Hepatocyte (in vitro differentiated cells): Measurements from ENCODE around the gene SPTBN2. TPM values are rescaled to one million over a fixed set of nuclear protein-coding genes. Genes with fewer than 3 reads are reported as not detected.

Experiments
- DNase-seq: peaks from one replicate; pipeline ENCODE4 v3.0.0-alpha.2; 2016; ENCODE audit warnings: low spot score
- H2AFZ ChIP-seq: fragments of 200-600 bp; sonication (generic); 2 replicates; pipeline ENCODE4 v1.6.0; 2016; ENCODE audit warnings: antibody characterized with exemption, mild to moderate bottlenecking
- H3K27ac ChIP-seq: fragments of 200-600 bp; sonication (generic); 2 replicates; pipeline ENCODE4 v1.5.1; 2016; ENCODE audit warnings: mild to moderate bottlenecking
- H3K27me3 ChIP-seq: fragments of 200-600 bp; sonication (generic); 2 replicates; pipeline ENCODE4 v1.6.1; 2016
- H3K36me3 ChIP-seq: fragments of 200-600 bp; sonication (generic); replicated peaks from 2 replicates; pipeline ENCODE4 v1.5.1; 2016; ENCODE audit warnings: low read depth; ENCODE audit not compliant: insufficient read depth
- H3K4me1 ChIP-seq: fragments of 200-600 bp; sonication (generic); 2 replicates; pipeline ENCODE4 v1.5.1; 2016; ENCODE audit warnings: mild to moderate bottlenecking, moderate library complexity; ENCODE audit not compliant: insufficient read depth
- H3K4me2 ChIP-seq: fragments of 200-600 bp; sonication (generic); 2 replicates; pipeline ENCODE4 v1.6.0; 2016
- H3K4me3 ChIP-seq: fragments of 200-600 bp; sonication (generic); 2 replicates; pipeline ENCODE4 v1.5.1; 2016; ENCODE audit warnings: mild to moderate bottlenecking
- H3K79me2 ChIP-seq: fragments of 200-600 bp; sonication (generic); 2 replicates; pipeline ENCODE4 v1.6.0; 2017; ENCODE audit warnings: mild to moderate bottlenecking
- H3K9me2 ChIP-seq: fragments of 200-600 bp; sonication (generic); replicated peaks from 2 replicates; pipeline ENCODE4 v1.6.0; 2017; ENCODE audit warnings: mild to moderate bottlenecking; ENCODE audit not compliant: insufficient read depth
- H3K9me3 ChIP-seq: fragments of 200-600 bp; sonication (generic); 2 replicates; pipeline ENCODE4 v1.5.1; 2016; ENCODE audit warnings: low read depth, mild to moderate bottlenecking
- H4K20me1 ChIP-seq: fragments of 200-600 bp; sonication (generic); 2 replicates; pipeline ENCODE4 v1.6.0; 2016; ENCODE audit warnings: mild to moderate bottlenecking; ENCODE audit not compliant: insufficient read depth, poor library complexity, severe bottlenecking
- EZH2 ChIP-seq: fragments of 200-600 bp; sonication (generic); IDR thresholded peaks from 2 replicates; pipeline ENCODE4 v1.6.1; 2016; ENCODE audit warnings: antibody characterized with exemption, mild to moderate bottlenecking, borderline replicate concordance
- EZH2phosphoT487 ChIP-seq: fragments of 200-600 bp; sonication (generic); IDR thresholded peaks from one replicate; pipeline ENCODE4 v1.6.1; 2018; ENCODE audit warnings: antibody characterized with exemption, mild to moderate bottlenecking, low read depth, moderate library complexity; ENCODE audit not compliant: unreplicated experiment, severe bottlenecking
- WGBS: methylation state at CpG from one replicate; pipeline ENCODE4 v1.1.6; 2016; ENCODE audit warnings: low lambda C conversion rate; ENCODE audit errors: missing lambda C conversion rate; 5-methylcytosine and 5-hydroxymethylcytosine counted together
- polyA plus RNA-seq: library from polyadenylated mRNA; unstranded; fragments of >200 nt; fragmentation: Nextera tagmentation; extraction: Ambion mirVana; gene quantifications from 2 replicates; pipeline ENCODE4 v1.2.1, GENCODE V29; 2016
- total RNA-seq: library from RNA; depleted of rRNA; stranded (reverse); fragments of >200 nt; gene quantifications from 2 replicates; pipeline ENCODE4 v1.2.3, GENCODE V29; 2014
- TF ChIP-seq, protein P1 (sequence below): fragments of 200-600 bp; sonication (generic); IDR thresholded peaks from 2 replicates; pipeline ENCODE4 v1.5.1; 2016; ENCODE audit warnings: antibody characterized with exemption, mild to moderate bottlenecking; ENCODE audit not compliant: poor library complexity

The SPTBN2 gene
- total and polyA plus RNA-seq, 2 experiments from 2014 or later = 152 to 177 TPM

DNA sequence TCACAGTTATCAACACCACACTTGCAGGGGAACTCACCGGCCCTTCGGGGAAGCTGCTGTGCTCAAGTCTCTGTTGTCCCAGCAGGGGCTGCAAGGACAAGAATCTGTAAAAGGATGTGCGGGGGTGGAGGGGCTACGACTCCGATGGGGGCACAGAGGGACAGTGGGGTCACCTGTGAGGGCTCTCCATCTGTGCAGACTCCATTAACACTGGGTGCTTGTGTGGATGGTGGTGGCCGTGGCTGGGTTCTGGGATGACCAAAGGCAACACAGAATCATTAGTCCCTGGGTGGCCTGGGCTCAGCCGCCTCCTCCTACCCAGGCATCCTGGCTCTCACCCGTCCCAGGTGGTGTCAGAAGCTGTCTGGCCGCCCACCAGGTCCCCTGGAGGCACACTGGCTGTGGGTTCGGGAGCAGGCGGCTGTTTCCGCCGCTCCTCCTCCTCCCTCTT lies 41.2 kb downstream of the SPTBN2 start:
- DNase-seq = no peak
- H3K36me3 ChIP-seq = no peaks in the 10 kb centered on the region
- no peaks in the 10 kb centered on the region for H3K79me2 ChIP-seq
- no peak overlapping the region for H3K27ac ChIP-seq
- no peaks in the 10 kb centered on the region for H3K4me1 ChIP-seq
- H4K20me1 ChIP-seq = no peaks in the 10 kb centered on the region
- TF ChIP-seq EZH2 (no peak), EZH2phosphoT487 (no peak)
- TF ChIP-seq, protein P1, sequence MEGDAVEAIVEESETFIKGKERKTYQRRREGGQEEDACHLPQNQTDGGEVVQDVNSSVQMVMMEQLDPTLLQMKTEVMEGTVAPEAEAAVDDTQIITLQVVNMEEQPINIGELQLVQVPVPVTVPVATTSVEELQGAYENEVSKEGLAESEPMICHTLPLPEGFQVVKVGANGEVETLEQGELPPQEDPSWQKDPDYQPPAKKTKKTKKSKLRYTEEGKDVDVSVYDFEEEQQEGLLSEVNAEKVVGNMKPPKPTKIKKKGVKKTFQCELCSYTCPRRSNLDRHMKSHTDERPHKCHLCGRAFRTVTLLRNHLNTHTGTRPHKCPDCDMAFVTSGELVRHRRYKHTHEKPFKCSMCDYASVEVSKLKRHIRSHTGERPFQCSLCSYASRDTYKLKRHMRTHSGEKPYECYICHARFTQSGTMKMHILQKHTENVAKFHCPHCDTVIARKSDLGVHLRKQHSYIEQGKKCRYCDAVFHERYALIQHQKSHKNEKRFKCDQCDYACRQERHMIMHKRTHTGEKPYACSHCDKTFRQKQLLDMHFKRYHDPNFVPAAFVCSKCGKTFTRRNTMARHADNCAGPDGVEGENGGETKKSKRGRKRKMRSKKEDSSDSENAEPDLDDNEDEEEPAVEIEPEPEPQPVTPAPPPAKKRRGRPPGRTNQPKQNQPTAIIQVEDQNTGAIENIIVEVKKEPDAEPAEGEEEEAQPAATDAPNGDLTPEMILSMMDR = no peak
- no peak overlapping the region for H2AFZ ChIP-seq
- H3K9me3 ChIP-seq = no peaks in the 10 kb centered on the region
- no peak overlapping the region for H3K4me2 ChIP-seq
- no peaks in the 10 kb centered on the region for H3K27me3 ChIP-seq
- 93% methylated on average over 9 of the region's 13 CpGs for WGBS
- H3K9me2 ChIP-seq = no peaks in the 10 kb centered on the region
- H3K4me3 ChIP-seq = no peak overlapping the region

DNA sequence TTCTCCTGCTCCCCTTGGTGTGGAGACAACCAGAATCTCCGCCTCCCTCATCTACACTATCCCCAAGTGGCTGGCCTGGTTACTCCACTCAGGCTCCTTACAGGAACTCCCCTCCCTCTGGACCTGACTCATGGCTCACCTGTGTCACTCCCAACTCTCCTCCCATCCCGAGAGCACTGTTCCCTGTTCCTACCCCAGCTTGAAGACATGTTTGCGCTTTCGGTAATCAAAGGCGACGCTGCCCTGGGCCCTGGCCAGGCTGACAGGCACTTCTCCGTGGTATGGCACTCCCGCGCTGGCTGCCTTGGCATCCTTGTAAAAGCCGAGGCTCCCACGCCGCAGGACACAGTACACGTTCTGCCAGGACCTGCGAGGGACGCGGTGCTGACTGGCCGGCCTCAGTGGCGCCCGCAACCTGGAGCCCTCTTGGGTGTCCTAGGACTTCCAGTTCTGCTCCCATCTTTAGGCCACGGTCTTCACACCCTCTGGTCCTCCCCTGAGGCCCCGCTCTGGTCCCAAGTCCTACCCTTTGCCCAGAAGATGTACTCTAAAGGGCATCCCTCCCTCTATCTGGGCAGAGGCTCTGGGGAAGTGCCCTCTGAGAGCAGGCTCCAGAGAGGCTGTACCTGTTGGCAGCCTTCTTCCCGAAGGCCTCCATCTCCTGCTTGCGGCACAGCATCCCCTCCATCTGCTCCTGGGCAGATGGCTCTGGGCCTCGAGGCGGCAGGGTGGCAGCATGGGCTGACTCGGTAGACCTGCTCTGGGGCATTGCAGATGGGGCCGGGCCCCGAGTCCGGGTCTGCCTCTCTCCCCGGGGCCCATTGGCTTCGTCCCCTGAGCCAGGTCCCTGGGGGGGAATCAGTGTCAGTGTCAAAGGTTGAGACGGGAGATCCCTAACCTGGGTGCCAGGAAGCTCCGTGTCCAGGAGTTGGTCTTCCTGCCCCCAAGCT lies 41.9 kb downstream of the SPTBN2 start:
- H3K9me3 ChIP-seq = no peaks in the 10 kb centered on the region
- 95% methylated on average over 32 of the region's 33 CpGs for WGBS

DNA sequence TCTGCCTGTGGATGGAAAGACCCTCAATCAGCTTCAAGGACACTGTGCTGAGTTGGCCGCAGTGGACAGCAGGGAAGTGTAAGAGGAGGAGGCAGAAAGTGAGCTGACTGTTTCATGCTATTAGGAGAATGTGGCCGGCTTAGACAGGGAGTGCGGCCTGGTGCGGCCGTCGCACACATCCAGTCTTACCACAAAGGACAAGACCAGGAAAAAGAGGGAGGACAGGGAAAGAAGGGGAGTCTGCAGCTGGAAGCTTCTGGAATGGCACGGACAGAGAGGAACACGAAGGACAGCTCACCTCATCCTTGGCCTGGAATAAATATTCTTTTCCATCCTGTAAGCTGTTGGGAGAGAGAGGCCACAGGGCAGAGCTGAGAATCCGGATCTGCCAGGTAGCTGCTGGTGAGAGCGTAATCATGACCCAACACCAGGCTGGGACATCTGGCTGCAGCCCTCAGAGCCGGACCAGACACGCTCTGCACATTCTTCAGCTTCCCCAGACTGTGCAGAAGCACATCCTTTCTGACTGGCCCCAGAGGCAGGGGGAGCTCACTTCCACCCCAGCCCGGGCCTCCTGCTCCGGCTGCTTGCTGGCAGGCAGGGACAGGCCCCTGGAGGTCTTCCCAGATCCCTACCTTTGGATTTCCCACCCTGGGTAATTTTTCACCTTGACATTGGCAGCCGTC lies 42.8 kb downstream of the SPTBN2 start:
- 77% methylated on average over 15 of the region's 15 CpGs for WGBS
- TF ChIP-seq, protein P1 = no peak
- no peak for TF ChIP-seq EZH2
- TF ChIP-seq EZH2phosphoT487 = no peak

More for the DNA sequence above, 41.9 kb downstream of the SPTBN2 start:
- H3K27ac ChIP-seq = peak overlapping the region; percentile 16
- no peak overlapping the region for H2AFZ ChIP-seq
- TF ChIP-seq EZH2 = no peak
- TF ChIP-seq, protein P1 = no peak
- TF ChIP-seq EZH2phosphoT487 = no peak
- H4K20me1 ChIP-seq = no peaks in the 10 kb centered on the region
- H3K36me3 ChIP-seq = no peaks in the 10 kb centered on the region
- H3K9me2 ChIP-seq = no peaks in the 10 kb centered on the region
- no peaks in the 10 kb centered on the region for H3K4me1 ChIP-seq
- H3K4me3 ChIP-seq = no peak overlapping the region
- no peaks in the 10 kb centered on the region for H3K27me3 ChIP-seq
- no peak for DNase-seq
- H3K4me2 ChIP-seq = no peak overlapping the region
- no peaks in the 10 kb centered on the region for H3K79me2 ChIP-seq

More for the DNA sequence above, 42.8 kb downstream of the SPTBN2 start:
- no peaks in the 10 kb centered on the region for H3K9me3 ChIP-seq
- H3K4me1 ChIP-seq = no peaks in the 10 kb centered on the region
- no peak for DNase-seq
- H3K36me3 ChIP-seq = no peaks in the 10 kb centered on the region
- no peaks in the 10 kb centered on the region for H3K9me2 ChIP-seq
- H3K4me2 ChIP-seq = no peak overlapping the region
- H3K79me2 ChIP-seq = no peaks in the 10 kb centered on the region
- H3K27me3 ChIP-seq = no peaks in the 10 kb centered on the region
- peak overlapping the region; percentile 51 for H3K27ac ChIP-seq
- H2AFZ ChIP-seq = no peak overlapping the region
- no peak overlapping the region for H3K4me3 ChIP-seq
- no peaks in the 10 kb centered on the region for H4K20me1 ChIP-seq
